RCC 7860 (cell line): ENCODE measurements around the gene SPDYE18.
"Not testable (repeated sequence)": the region's sequence is repeated elsewhere in the genome, so short reads cannot be mapped to it uniquely, and the experiment has no call there.

ENCODE experiments used
- DNase-seq: peaks from one replicate; pipeline ENCODE4 v3.0.0-alpha.2; 2015; ENCODE audit warnings: low spot score
- FAIRE-seq: peaks from 2 replicates; lab custom pipeline; 2012; peaks lifted over from hg19 to GRCh38; lab: Jason Lieb, UNC

SPDYE18 gene

GRCh38 chr7:77062557-77062956, at the start of gene SPDYE18:
Gene SPDYE18, minus strand, starts transcription at chr7:77062558. Its CDS starts 2,046 bp downstream, at chr7:77060512.
- FAIRE-seq, DNase-seq: not testable (repeated sequence)

GRCh38 chr7:77108362-77108761, 46.0 kb upstream of the SPDYE18 start:
- FAIRE-seq, DNase-seq: not testable (repeated sequence)

DNA sequence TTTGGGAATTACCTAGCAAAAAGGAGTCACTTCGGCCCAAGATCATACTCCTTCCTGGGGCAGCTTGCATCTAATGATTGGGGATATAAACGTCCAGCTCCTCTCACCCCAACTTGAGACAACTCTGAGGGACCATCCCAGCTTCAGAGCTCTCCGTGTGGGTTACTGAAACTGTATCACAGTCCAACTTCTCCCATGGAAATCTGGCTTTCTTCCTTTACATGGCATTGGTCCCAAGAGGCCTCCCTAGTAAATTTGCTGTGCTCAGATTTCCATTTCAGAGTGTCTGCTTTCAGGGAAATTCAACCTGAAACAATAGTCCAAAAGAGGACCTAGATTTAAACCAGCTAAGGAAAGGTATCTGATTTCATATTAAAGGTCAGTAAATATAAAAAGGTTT, 45.3 kb upstream of the SPDYE18 start:
- not testable (repeated sequence) for DNase-seq, FAIRE-seq

DNA sequence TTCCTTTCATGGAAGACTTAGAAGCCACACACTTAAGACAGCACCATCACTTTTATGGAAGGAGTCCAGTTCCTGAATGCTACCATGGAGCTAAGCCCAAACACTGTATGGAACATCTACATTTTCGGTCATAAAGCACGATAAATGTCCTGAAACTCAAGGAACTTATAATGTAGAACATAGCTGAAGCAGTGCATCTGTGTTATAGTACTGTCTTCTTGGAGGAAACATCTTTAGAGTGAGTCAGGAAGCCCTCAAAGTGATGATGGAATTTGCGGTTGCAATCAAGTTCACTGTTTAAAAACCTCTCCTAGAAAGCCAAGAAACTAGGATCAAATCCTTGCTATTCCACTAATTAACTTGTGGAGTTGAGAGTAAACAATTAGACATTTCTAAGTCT, 43.5 kb upstream of the SPDYE18 start:
- not testable (repeated sequence) for DNase-seq, FAIRE-seq

DNA sequence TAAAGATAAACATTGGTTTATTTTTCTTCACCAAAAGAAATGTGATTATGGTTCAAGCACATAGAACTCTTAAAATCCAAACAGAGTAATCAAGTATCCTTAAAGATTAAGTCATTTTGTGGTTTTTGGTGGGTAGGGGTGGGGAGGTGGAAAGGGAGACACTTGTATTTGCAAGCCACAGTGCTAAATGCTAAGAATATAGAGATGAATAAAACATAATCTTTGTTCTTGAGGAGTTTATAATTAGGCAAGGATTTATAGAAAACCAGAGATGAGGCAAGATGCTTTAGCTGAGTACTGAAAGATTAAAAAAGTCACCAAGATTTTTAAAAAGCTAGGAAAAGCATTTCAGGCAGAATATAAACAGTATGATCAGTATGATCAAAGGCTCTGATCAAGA, 40.3 kb upstream of the SPDYE18 start:
- DNase-seq, FAIRE-seq: not testable (repeated sequence)

DNA sequence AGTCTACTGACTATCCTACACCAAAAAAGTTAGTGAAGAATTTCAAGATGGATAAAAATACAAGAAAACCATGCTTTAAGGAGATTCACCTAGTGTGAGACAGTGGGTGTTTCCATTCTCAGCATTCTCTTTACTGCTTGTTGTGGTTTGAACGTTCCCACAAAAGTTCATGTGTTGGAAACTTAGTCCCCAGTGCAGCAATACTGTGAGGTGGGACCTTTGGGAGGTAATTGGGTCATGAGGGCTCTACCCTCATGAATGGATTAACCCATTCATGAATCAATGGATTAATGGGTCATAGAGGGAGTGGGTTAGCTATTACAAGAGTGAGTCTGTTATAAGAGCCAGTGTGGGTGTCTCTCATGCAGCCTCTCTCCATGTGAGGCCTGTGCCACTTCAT, 38.8 kb upstream of the SPDYE18 start:
- not testable (repeated sequence) for FAIRE-seq, DNase-seq

DNA sequence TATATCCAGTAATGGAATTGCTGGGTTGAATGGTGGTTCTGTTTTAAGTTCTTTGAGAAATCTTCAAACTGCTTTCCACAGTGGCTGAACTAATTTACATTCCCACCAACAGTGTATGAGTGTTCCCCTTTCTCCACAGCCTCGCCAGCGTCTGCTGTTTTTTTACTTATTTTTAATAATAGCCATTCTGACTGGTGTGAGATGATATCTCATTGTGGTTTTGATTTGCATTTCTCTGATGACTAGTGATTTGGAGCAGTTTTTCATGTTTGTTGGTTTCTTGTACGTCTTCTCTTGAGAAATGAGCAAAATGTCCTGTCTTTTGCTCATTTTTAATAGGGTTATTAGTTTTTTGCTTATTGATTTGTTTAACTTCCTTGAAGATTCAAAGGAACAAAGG, 38.1 kb upstream of the SPDYE18 start:
- DNase-seq, FAIRE-seq: not testable (repeated sequence)

- DNase-seq = not testable (repeated sequence)
- peak; percentile 15 for FAIRE-seq
Measured at GRCh38 chr7:77092301-77092700, 29.9 kb upstream of the SPDYE18 start.

DNA sequence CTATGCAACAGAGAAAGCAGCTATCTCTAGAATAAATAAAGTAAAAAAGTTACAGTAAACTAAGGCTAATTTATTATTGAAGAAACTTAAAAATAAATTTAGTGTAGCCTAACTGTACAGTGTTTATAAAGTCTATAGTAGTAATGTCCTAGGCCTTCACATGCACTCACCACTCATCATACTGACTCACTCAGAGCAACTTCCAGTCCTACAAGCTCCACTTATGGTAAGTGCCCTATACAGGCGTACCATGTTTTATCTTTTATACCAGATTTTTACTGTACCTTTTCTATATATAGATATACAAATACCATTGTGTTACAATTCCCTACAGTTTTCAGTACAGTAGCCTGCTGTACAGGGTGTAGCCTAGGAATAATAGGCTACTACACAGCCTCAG, 19.8 kb upstream of the SPDYE18 start:
- DNase-seq, FAIRE-seq: not testable (repeated sequence)

GRCh38 chr7:77080236-77080635, 17.9 kb upstream of the SPDYE18 start:
- DNase-seq, FAIRE-seq: not testable (repeated sequence)

DNA sequence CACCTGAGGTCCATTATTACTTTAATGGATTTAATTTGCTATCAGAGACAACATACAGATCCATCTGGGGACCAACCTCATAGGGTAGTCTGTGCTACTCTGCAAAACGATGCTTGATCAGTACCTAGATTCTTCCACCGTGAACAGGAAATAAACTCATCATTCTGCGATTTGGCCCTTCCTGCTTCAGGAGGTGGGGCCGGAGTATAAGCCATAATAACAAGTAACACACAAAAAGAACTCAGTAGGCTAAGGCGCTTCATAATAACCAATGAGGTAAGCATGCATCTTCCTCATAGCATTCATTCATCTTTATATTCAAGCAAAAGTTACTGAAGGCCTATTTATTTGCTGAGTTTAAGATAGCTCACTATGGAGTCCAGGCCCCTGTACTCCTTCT, 17.3 kb upstream of the SPDYE18 start:
- FAIRE-seq, DNase-seq: not testable (repeated sequence)

GRCh38 chr7:77079112-77079511, 16.8 kb upstream of the SPDYE18 start:
- not testable (repeated sequence) for DNase-seq, FAIRE-seq

- not testable (repeated sequence) for FAIRE-seq, DNase-seq
Measured at GRCh38 chr7:77077060-77077459, 14.7 kb upstream of the SPDYE18 start.

- not testable (repeated sequence) for FAIRE-seq, DNase-seq
Measured at GRCh38 chr7:77074786-77075396, 12.5 kb upstream of the SPDYE18 start.

DNA sequence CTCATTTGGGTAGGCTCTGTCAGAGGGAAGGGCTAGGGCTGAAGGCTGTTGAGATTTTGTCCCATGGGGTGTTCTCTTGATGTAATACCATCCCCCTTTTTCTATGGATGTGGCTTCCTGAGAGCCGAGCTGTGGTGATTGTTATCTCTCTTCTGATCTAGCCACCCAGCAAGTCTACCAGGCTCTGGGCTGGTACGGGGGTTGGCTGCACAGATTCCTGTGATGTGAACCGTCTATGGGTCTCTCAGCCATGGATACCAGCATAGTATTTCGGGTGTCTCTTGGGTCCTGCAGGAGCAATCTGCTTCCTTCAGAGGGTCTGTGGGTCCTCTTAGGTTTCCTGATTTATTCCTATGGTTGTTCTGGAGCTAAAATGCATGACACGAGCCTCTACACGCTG, 8.8 kb upstream of the SPDYE18 start:
- not testable (repeated sequence) for FAIRE-seq

GRCh38 chr7:77065869-77066268, 3.5 kb upstream of the SPDYE18 start:
- DNase-seq, FAIRE-seq: not testable (repeated sequence)

More for the DNA sequence above, 8.8 kb upstream of the SPDYE18 start:
- DNase-seq = not testable (repeated sequence)

DNA sequence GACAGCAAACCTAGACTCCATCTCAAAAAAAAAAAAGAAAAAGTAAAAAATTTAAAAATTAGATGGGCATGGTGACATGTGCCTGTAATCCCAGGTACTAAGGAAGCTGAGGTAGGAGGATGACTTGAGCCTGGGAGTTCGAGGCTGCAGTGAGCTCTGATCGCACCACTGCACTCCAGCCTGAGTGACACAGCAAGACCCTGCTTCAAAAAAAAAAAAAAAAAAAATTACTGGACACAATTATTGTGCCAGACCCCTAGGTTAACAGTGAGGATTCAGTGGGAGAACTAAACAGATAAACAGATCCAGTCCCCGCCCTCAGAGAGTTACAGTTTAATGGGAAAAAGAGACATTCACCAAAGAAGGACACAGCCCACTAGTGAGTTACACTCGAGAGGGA, 1.4 kb upstream of the SPDYE18 start:
- not testable (repeated sequence) for FAIRE-seq, DNase-seq

GRCh38 chr7:77032261-77032660, 30.1 kb downstream of the SPDYE18 start, which contains the start of gene SPDYE17:
Gene SPDYE17, minus strand, starts transcription at chr7:77032361. Its CDS starts 1,791 bp downstream, at chr7:77030570.
- FAIRE-seq, DNase-seq: not testable (repeated sequence)

DNA sequence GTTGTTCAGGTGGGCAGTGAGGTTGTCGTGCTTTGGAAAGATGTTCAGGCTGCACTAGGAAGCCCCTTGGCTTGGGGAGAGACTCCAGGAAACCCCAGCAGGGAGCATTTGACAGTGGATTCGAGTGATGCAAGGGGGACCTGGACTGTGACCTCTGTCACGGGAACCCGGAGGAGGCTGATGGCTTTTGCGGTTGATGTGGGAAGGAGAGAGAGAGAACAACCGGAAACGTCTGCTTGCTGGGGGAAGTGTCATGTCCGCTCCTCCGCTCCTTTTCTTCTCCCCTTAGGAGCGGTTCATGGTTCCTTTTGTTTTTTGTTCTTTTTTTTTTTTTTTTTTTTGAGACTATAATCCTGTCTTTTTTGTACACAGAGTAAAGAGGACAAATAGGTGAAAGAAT, 36.0 kb downstream of the SPDYE18 start:
- not testable (repeated sequence) for FAIRE-seq, DNase-seq

- FAIRE-seq (peak; percentile 96), DNase-seq (peak; percentile 95)
Measured at GRCh38 chr7:77010074-77010680, 52.2 kb downstream of the SPDYE18 start.

GRCh38 chr7:77008000-77008399, 54.4 kb downstream of the SPDYE18 start:
- FAIRE-seq (peak; percentile 66), DNase-seq (peak; percentile 91)
